GM19468 (cell line): Measurements from ENCODE around the gene CYP4Z1.
"Not testable (repeated sequence)": the region's sequence is repeated elsewhere in the genome, so short reads cannot be mapped to it uniquely, and the experiment has no call there.

ENCODE experiments used
- ATAC-seq: cut with Tn5 transposase; IDR thresholded peaks from one replicate; pipeline ENCODE4 v1.9.1; 2021; ENCODE audit warnings: mild to moderate bottlenecking, moderate library complexity, moderate number of reproducible peaks; ENCODE audit not compliant: unreplicated experiment; ENCODE audit errors: extremely low read depth

CYP4Z1 gene

GRCh38 chr1:47124834-47125233 lies 57.8 kb downstream of the CYP4Z1 start:
- not testable (repeated sequence) for ATAC-seq

GRCh38 chr1:47126997-47127396 lies 60.0 kb downstream of the CYP4Z1 start:
- not testable (repeated sequence) for ATAC-seq

- no peak for ATAC-seq
These were observed 61.2 kb downstream of the CYP4Z1 start for GRCh38 chr1:47128221-47128620.

- not testable (repeated sequence) for ATAC-seq
These were observed 61.8 kb downstream of the CYP4Z1 start for GRCh38 chr1:47128854-47129253.

GRCh38 chr1:47129489-47130230 lies 62.6 kb downstream of the CYP4Z1 start:
- not testable (repeated sequence) for ATAC-seq

GRCh38 chr1:47132665-47133064 lies 65.6 kb downstream of the CYP4Z1 start:
- not testable (repeated sequence) for ATAC-seq

- no peak for ATAC-seq
These were observed 70.2 kb downstream of the CYP4Z1 start, which contains the start of gene CYP4A22 for GRCh38 chr1:47137198-47137597. TSS of gene CYP4A22 (plus strand) at chr1:47137441. CDS start at chr1:47137486, 45 bp downstream.

- ATAC-seq, result no peak
These were observed 71.0 kb downstream of the CYP4Z1 start for GRCh38 chr1:47137925-47138615.

- not testable (repeated sequence) for ATAC-seq
These were observed 73.3 kb downstream of the CYP4Z1 start for GRCh38 chr1:47140358-47140757.

- ATAC-seq, result not testable (repeated sequence)
These were observed 76.6 kb downstream of the CYP4Z1 start for GRCh38 chr1:47143654-47144053.

- not testable (repeated sequence) for ATAC-seq
These were observed 79.5 kb downstream of the CYP4Z1 start for GRCh38 chr1:47146495-47146894.

GRCh38 chr1:47147047-47147785 lies 80.2 kb downstream of the CYP4Z1 start:
- no peak for ATAC-seq

- ATAC-seq, result not testable (repeated sequence)
These were observed 82.1 kb downstream of the CYP4Z1 start for GRCh38 chr1:47149162-47149561.

GRCh38 chr1:47156457-47156856 lies 89.4 kb downstream of the CYP4Z1 start:
- not testable (repeated sequence) for ATAC-seq

- ATAC-seq, result not testable (repeated sequence)
These were observed 90.9 kb downstream of the CYP4Z1 start for GRCh38 chr1:47157957-47158356.

GRCh38 chr1:47160716-47161115 lies 93.7 kb downstream of the CYP4Z1 start:
- no peak for ATAC-seq

GRCh38 chr1:47161298-47162040 lies 94.4 kb downstream of the CYP4Z1 start:
- ATAC-seq, result peak; percentile 39

GRCh38 chr1:47164552-47164951 lies 97.5 kb downstream of the CYP4Z1 start:
- no peak for ATAC-seq
